ENCODE results near the gene HIP1R.
"Not testable (repeated sequence)": the region's sequence is repeated elsewhere in the genome, so short reads cannot be mapped to it uniquely, and the experiment has no call there.

The HIP1R gene

GRCh38 chr12:122902854-122903692 lies 67.8 kb downstream of the HIP1R start:
- Histone ChIP-seq H3K27me3 (ENCODE audit: control insufficient read depth, insufficient read depth, low read length) (no peaks in the 10 kb centered on the region), H3K9me3 (ENCODE audit: control insufficient read depth, insufficient read depth, low read length) (no peaks in the 10 kb centered on the region), H3K4me1 (ENCODE audit: control insufficient read depth, insufficient read depth, low read length) (peaks cover 5% of the 10 kb centered on the region), H3K36me3 (ENCODE audit: control insufficient read depth, insufficient read depth, low read length) (no peaks in the 10 kb centered on the region), H3K4me3 (ENCODE audit: low read depth, low read length) (no peak overlapping the region), H3K9ac (ENCODE audit: low read depth, low read length) (no peak overlapping the region)

GRCh38 chr12:122903693-122904034 lies 68.4 kb downstream of the HIP1R start:
- Histone ChIP-seq H3K9me3 (ENCODE audit: control insufficient read depth, insufficient read depth, low read length) (no peaks in the 10 kb centered on the region), H3K9ac (ENCODE audit: low read depth, low read length) (no peak overlapping the region), H3K27me3 (ENCODE audit: control insufficient read depth, insufficient read depth, low read length) (no peaks in the 10 kb centered on the region), H3K4me3 (ENCODE audit: low read depth, low read length) (no peak overlapping the region), H3K36me3 (ENCODE audit: control insufficient read depth, insufficient read depth, low read length) (no peaks in the 10 kb centered on the region), H3K4me1 (ENCODE audit: control insufficient read depth, insufficient read depth, low read length) (peaks cover 5% of the 10 kb centered on the region)

- not testable (repeated sequence) for H3K4me1 ChIP-seq (ENCODE audit: control insufficient read depth, insufficient read depth, low read length); H3K4me3 ChIP-seq (ENCODE audit: low read depth, low read length); H3K36me3 ChIP-seq (ENCODE audit: control insufficient read depth, insufficient read depth, low read length); H3K9ac ChIP-seq (ENCODE audit: low read depth, low read length); H3K27me3 ChIP-seq (ENCODE audit: control insufficient read depth, insufficient read depth, low read length); H3K9me3 ChIP-seq (ENCODE audit: control insufficient read depth, insufficient read depth, low read length)
Observed at GRCh38 chr12:122905258-122905657, 70.0 kb downstream of the HIP1R start.

- Histone ChIP-seq H3K9me3 (ENCODE audit: control insufficient read depth, insufficient read depth, low read length) (no peaks in the 10 kb centered on the region), H3K36me3 (ENCODE audit: control insufficient read depth, insufficient read depth, low read length) (no peaks in the 10 kb centered on the region), H3K4me1 (ENCODE audit: control insufficient read depth, insufficient read depth, low read length) (peaks cover 3% of the 10 kb centered on the region), H3K27me3 (ENCODE audit: control insufficient read depth, insufficient read depth, low read length) (no peaks in the 10 kb centered on the region), H3K4me3 (ENCODE audit: low read depth, low read length) (no peak overlapping the region), H3K9ac (ENCODE audit: low read depth, low read length) (no peak overlapping the region)
Observed at GRCh38 chr12:122908915-122909314, 73.7 kb downstream of the HIP1R start.

- Histone ChIP-seq H3K27me3 (ENCODE audit: control insufficient read depth, insufficient read depth, low read length) (no peaks in the 10 kb centered on the region), H3K4me3 (ENCODE audit: low read depth, low read length) (no peak overlapping the region), H3K36me3 (ENCODE audit: control insufficient read depth, insufficient read depth, low read length) (no peaks in the 10 kb centered on the region), H3K9me3 (ENCODE audit: control insufficient read depth, insufficient read depth, low read length) (no peaks in the 10 kb centered on the region), H3K9ac (ENCODE audit: low read depth, low read length) (no peak overlapping the region), H3K4me1 (ENCODE audit: control insufficient read depth, insufficient read depth, low read length) (peaks cover 3% of the 10 kb centered on the region)
Observed at GRCh38 chr12:122909442-122910288, 74.4 kb downstream of the HIP1R start.

All from iPS-15b (cell line).